LHCN-M2 (cell line): Measurements from ENCODE around the gene C2orf81. TPM values are rescaled to one million over a fixed set of nuclear protein-coding genes. Genes with fewer than 3 reads are reported as not detected.
A peak's percentile ranks its signal among the peaks of the same experiment; 100 is the strongest.

Experiments used
- DNase-seq: peaks from one replicate; pipeline ENCODE4 v3.0.0-alpha.2; 2012; ENCODE audit warnings: low read depth
- total RNA-seq: library from RNA; depleted of rRNA; stranded (reverse); fragments of >200 nt; gene quantifications from 2 replicates; pipeline ENCODE4 v1.2.3, GENCODE V29; 2014

The C2orf81 gene
- total RNA-seq, 1 experiment from 2014 or later: 0.63 TPM

GRCh38 chr2:74391209-74391579 is 30.2 kb downstream of the C2orf81 start:
- peak; percentile 24 for DNase-seq

DNA sequence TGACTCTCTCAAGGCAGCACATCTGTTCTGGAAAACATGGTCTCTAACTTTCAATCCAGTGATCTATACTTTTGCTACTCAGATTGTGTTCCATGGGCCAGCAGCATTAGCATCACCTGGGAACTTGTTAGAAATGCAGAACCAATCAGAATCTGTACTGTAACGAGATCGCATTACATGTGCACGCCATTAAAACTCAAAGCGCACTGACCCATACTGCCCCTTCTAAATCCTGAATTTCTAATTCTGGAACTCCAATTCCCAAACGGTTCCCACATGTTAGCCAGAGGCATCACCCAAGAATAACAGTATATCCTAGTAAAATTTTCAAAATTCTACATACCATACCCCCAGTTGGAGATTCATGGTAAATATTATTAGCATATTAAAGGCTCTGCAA is 30.8 kb downstream of the C2orf81 start:
- DNase-seq: no peak

- DNase-seq: peak; percentile 59
These were observed 34.1 kb downstream of the C2orf81 start for GRCh38 chr2:74387346-74387745.

- no peak for DNase-seq
These were observed 36.0 kb downstream of the C2orf81 start for GRCh38 chr2:74385396-74385795.

GRCh38 chr2:74384051-74384450 is 37.4 kb downstream of the C2orf81 start:
- DNase-seq: no peak

DNA sequence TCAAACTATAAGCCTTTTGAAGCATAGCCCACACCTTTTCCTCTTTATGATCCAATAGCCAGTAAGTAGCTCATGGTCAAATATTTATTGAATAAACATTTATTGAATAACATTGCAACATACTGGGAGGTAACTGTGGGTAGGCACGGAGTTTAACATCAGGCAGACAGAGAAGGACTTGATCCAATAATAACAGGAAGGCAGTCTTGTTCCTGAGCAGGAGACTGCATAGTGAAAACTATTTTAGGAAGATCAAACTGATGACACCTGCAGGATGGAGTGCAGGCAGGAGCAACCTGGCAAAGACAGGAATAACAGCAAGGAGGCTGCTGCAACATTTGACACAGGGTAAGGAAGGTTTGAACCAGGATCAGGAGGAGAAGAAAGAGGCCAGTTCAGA is 38.2 kb downstream of the C2orf81 start:
- DNase-seq: no peak

DNA sequence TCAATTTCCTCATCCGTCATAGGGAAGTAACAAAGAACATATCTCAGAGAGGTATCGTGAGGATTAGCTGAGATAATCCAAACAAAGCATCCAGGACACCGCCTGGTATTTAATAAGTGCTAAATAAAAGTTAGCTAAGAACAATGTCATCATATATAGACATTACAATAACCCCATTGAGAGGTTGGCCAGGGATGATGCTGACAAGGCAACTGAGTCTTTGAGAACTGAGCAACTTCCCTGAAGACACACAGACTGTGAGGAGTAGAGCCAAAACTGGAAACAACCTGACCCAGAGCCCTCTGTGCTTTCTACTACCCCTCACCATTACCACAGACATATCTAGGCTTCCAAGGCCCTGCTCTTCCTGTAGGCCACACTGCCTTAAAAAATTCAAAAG is 39.7 kb downstream of the C2orf81 start:
- DNase-seq: no peak

GRCh38 chr2:74379851-74380789 is 41.3 kb downstream of the C2orf81 start, which contains the start of gene DCTN1:
TSS of gene DCTN1 (minus strand) at chr2:74380311. CDS start at chr2:74380037, 274 bp downstream.
- DNase-seq: peak; percentile 54

DNA sequence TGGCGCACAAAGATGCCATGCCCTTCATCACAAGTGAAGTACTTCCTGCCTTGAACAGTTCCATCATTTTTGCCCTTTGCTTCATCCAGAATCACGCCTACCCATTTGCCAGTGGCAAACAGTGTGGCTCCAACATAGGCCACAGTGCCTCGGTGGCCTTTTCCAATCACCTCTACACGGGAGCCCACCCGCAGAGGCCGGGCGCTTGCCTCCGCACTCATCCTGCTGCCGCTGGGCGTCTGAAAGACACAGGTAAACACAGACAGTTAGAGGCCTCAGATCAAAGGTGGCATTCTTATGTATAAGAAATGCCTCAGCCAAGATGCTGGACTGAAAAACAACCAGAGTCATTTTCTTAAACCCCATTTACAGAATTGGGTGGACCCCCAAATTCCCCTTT is 43.4 kb downstream of the C2orf81 start:
- no peak for DNase-seq

- no peak for DNase-seq
These were observed 45.6 kb downstream of the C2orf81 start for GRCh38 chr2:74375838-74376237.

DNA sequence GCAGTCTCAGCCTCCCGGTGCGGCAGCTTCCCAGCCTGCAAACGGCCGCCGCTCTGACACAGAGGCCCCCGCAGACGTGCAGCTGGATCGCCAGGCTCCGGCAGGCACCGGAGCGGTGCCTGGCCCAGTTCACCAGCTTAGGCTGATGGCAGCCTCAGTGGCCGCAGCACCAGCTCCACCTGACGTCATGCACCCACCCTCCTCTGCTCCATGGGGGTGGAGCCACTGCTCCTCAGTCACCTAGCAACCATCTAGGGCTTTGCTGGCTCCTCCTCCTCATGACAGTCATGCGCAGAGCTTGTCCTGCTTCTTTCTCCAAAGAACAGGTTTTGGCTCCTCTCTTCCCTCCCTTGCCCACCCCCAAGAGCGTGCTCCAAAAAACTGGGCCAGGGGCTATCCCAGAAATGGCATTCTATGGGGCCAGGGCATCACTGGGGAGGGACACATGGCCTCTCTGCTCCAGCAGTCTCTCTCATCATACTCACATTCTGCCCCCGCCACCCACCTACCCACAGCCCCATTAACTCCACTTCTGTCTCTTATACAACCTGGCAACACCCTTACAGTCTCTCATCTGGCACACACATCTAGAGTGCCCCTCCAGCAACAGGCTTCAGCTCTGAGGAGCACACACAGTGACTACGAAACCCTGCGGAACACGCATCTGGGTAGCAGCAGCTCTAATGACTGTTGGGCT is 46.8 kb downstream of the C2orf81 start:
- DNase-seq: peak; percentile 46

DNA sequence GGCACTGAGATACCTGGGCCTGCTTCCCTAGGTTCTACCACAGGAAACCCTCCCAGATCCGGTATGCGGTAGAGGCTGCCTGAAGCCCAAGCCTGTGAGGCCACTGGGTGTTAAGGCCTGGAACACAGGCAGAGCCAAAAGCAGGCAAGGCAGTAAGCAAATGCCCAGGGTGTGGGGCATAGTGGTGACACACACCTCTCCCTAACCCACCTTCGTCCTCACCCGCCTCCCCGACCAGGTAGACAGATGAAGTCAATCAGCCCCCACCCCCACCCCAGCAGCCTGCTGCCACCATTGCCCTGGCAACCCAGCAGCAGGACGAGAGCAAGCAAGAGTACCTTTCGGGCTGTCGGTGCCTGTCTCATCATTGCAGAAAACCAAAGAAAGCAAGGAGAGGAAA is 47.4 kb downstream of the C2orf81 start:
- DNase-seq: no peak

DNA sequence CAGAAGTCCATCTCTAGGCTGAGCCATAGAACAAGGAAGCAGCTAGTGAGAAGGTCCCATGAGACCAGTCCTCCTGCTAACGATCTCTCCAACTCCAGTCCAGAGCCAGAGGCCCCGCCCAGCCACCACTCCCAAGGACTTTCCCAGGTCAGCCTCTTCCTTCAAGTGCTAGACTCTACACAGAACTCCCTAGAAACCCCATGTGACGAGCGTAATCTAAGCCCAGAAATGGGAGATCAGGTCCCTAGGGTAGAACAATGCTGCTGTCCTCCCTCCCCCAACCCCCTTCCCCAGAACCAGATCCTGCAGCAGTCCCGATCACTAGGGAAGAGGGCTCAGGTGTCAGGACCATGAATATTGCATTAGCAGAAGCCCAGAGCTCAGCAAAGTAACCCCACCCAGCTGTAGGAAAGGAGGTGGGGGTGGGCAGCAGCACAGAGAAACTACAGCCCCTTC is 48.2 kb downstream of the C2orf81 start:
- DNase-seq: peak; percentile 12

GRCh38 chr2:74372674-74373073 is 48.7 kb downstream of the C2orf81 start:
- no peak for DNase-seq

- no peak for DNase-seq
These were observed 50.0 kb downstream of the C2orf81 start for GRCh38 chr2:74371421-74371820.

GRCh38 chr2:74369976-74370375 is 51.4 kb downstream of the C2orf81 start:
- DNase-seq: no peak

DNA sequence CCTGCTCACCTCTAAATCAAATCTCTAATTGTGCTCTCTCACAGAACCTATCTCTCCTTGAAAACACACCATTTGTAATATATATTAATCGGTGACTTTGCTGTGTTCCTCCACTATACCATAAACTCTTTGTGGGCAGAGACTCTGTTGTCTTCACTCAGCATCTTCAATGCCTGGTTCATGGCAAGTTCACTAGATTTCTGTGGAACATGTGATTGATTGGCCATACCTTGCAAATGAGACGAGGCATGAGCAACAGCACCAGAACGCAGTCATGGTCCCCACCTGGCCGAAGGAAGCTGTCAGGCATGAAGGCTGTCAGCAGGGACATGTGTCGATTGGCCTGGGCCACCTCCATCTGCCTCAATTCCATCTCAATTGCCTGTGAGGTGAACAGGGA is 52.9 kb downstream of the C2orf81 start:
- DNase-seq: no peak

DNA sequence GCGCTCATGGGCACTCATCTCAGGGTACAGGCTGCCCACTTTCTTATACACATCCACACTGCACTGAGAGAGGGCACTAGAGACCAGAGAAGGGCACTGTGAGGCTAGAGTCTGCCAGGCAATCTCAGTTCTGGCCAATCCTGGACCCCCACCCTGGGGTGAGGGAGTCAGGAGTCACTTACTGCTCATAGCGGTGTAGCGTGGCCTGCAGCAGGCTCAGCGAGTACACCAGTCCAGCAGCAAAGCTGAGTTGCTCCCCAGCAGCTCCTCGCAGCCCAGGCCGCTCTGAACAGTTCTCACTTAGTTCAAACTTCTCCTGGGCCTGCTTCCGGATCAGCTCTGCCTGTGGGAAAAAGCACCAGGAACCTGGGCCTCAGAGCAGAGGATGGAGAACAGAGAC is 53.6 kb downstream of the C2orf81 start:
- DNase-seq: no peak

DNA sequence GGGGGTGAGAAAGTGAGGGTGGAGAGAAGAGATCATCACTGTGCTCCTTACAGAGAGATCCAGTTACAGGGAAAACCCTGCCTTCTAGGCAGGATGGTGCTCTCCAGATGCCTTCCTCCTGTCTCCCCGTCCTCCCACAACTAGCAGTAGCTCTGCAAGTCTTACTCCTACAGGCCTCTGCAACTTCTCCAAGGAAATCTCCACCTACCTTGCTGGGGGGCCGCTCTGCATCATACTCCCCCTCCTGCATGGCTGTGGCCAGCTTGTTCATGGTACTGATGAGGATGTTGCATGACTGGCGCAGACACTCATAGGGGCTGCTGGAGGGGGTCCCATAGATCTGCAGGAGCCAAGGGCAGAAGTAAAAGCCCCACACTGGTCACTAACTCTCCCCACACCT is 55.4 kb downstream of the C2orf81 start:
- no peak for DNase-seq

DNA sequence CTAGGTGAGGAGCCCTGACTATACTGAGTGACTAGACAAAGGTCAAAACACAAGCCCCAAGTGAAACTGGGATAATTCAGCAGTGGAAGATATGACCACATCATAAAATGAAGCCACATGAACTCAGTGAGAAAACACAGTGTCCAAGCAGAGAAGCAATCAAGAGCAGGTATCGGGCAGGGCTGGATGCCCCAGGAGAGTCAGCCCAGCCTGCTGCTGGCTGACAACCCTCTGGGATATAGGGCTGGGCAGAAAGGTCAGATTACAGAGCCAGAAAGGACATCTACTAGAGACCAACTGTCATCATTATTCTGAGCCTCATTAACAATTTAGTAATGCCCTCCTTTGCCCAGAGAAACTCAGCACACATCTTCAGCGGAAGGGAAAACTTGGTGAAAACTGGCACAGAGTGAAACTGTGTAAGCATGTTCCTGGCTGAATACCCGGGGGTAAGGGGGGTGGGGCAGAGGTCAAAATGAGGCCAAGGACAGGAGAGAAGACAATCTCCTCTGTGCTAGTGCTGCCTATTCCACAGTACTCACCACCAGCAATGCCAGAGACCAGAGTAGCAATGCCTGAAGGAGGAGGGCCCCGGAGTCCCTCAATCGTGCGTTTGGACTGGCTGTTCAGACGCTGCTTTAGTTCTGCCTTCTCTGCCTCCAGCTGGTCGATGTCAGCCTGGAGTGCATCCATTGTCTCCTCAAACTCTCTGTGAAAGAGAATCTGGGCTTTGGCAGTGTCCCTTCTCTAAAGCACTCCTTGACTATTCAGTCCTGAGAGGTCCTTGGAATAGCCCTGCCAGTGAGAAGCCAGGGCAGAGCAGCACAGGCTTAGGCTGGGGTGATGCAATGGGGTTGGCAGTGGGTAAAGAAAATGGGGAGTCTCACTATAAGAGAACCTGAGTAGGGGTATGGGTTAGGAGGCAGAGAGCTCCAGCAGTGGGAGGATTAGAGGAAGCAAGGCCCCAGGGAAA is 56.6 kb downstream of the C2orf81 start:
- DNase-seq: no peak
